H1 (cell line): Measurements from ENCODE around the gene VARS2. TPM values are rescaled to one million over a fixed set of nuclear protein-coding genes. Genes with fewer than 3 reads are reported as not detected.
"Not testable (repeated sequence)": the region's sequence is repeated elsewhere in the genome, so short reads cannot be mapped to it uniquely, and the experiment has no call there.

Experiments
- CTCF ChIA-PET: fragments of 300-600 bp; sonication (Branson Sonifier 250); formaldehyde crosslinking; loops from one replicate; lab custom pipeline; 2021; ENCODE audit not compliant: partially characterized antibody; lab: Charles Lee
- POLR2A ChIA-PET: fragments of 300-600 bp; sonication (Branson Sonifier 250); formaldehyde crosslinking; loops from one replicate; lab custom pipeline; 2021; ENCODE audit warnings: inconsistent platforms; ENCODE audit not compliant: partially characterized antibody; lab: Charles Lee
- DNase-seq, 2 experiments: peaks; one replicate each; pipeline versions ENCODE4 v3.0.0 to v3.0.0-alpha.2; 2010 to 2022; ENCODE audit warnings: low spot score in 2 of 2, low read depth in 1 of 2, mixed read lengths in 1 of 2
- FAIRE-seq: peaks from 2 replicates; lab custom pipeline; 2011; peaks lifted over from hg19 to GRCh38; lab: Jason Lieb, UNC
- H2AFZ ChIP-seq: 2 replicates; pipeline ENCODE4 v1.8.1; 2012; ENCODE audit warnings: low read length, inconsistent platforms
- H2AK5ac ChIP-seq: 2 replicates; pipeline ENCODE4 v1.6.1; 2013; ENCODE audit warnings: low read depth, low read length
- H2BK120ac ChIP-seq: replicated peaks from 2 replicates; pipeline ENCODE3; 2013; ENCODE audit warnings: low read depth, low read length, inconsistent platforms
- H2BK12ac ChIP-seq: 2 replicates; pipeline ENCODE4 v1.6.1; 2013; ENCODE audit warnings: low read depth, low read length
- H2BK15ac ChIP-seq: 2 replicates; pipeline ENCODE4 v1.6.1; 2013; ENCODE audit warnings: low read length
- H2BK20ac ChIP-seq: 2 replicates; pipeline ENCODE4 v1.6.1; 2013; ENCODE audit warnings: low read length
- H2BK5ac ChIP-seq: 2 replicates; pipeline ENCODE4 v1.6.1; 2013; ENCODE audit warnings: low read depth, low read length
- H3K14ac ChIP-seq: 2 replicates; pipeline ENCODE4 v1.6.1; 2013; ENCODE audit warnings: inconsistent platforms; ENCODE audit not compliant: insufficient read length
- H3K18ac ChIP-seq: 2 replicates; pipeline ENCODE4 v1.6.1; 2013; ENCODE audit warnings: low read length; ENCODE audit errors: extremely low read depth
- H3K23ac ChIP-seq: 2 replicates; pipeline ENCODE4 v1.6.1; 2013; ENCODE audit warnings: inconsistent platforms; ENCODE audit not compliant: insufficient read length
- H3K23me2 ChIP-seq: 2 replicates; pipeline ENCODE4 v1.6.1; 2013; ENCODE audit warnings: low read depth, low read length
- H3K27ac ChIP-seq: 2 replicates; pipeline ENCODE4 v1.6.1; 2011; ENCODE audit warnings: low read depth, low read length, inconsistent platforms
- H3K27me3 ChIP-seq, 4 experiments: replicated peaks in 1 of 4; 1 replicate in 1 of 4; 2 replicates in 3 of 4; pipeline versions ENCODE4 v1.6.1 to v1.8.1; 2011 to 2013; ENCODE audit warnings: low read length in 3 of 4, mild to moderate bottlenecking in 3 of 4, inconsistent platforms in 2 of 4, mixed read lengths in 2 of 4, moderate library complexity in 1 of 4; ENCODE audit not compliant: control insufficient read depth in 3 of 4, insufficient read depth in 3 of 4; ENCODE audit errors: extremely low read depth in 1 of 4
- H3K36me3 ChIP-seq, 4 experiments: 2 replicates each; pipeline versions ENCODE4 v1.6.1 to v1.8.1; 2011 to 2013; ENCODE audit warnings: mild to moderate bottlenecking in 4 of 4, low read length in 3 of 4, moderate library complexity in 2 of 4, control low read depth in 1 of 4, inconsistent platforms in 1 of 4; ENCODE audit not compliant: insufficient read depth in 4 of 4, control insufficient read depth in 2 of 4
- H3K4ac ChIP-seq: replicated peaks from 2 replicates; pipeline ENCODE3; 2013; ENCODE audit warnings: low read length, low read depth, mixed read lengths, inconsistent platforms; ENCODE audit not compliant: insufficient read length
- H3K4me1 ChIP-seq, 4 experiments: replicated peaks in 1 of 4; 1 replicate in 1 of 4; 2 replicates in 3 of 4; pipeline versions ENCODE4 v1.6.1 to v1.8.1; 2011 to 2013; ENCODE audit warnings: low read length in 3 of 4, inconsistent platforms in 2 of 4, mixed read lengths in 1 of 4; ENCODE audit not compliant: insufficient read depth in 4 of 4, control insufficient read depth in 3 of 4
- H3K4me2 ChIP-seq, 2 experiments: 2 replicates each; pipeline versions ENCODE4 v1.6.1 to v1.8.1; 2011 to 2013; ENCODE audit warnings: low read depth in 2 of 2, low read length in 2 of 2, control low read depth in 1 of 2, inconsistent platforms in 1 of 2, mild to moderate bottlenecking in 1 of 2; ENCODE audit not compliant: insufficient read depth in 1 of 2
- H3K4me3 ChIP-seq, 4 experiments: fragments of 200-600, 300-600 bp in 1 of 4; sonication (generic), shearing (Covaris generic), sonication (Bioruptor Twin) in 1 of 4; 2 replicates each; pipeline versions ENCODE4 v1.5.1 to v1.8.1; 2011 to 2016; ENCODE audit warnings: low read length in 4 of 4, low read depth in 3 of 4, control low read depth in 2 of 4, inconsistent platforms in 2 of 4, mild to moderate bottlenecking in 2 of 4, mixed read lengths in 1 of 4, moderate library complexity in 1 of 4; ENCODE audit not compliant: insufficient read depth in 2 of 4; ENCODE audit errors: extremely low read depth in 1 of 4
- H3K56ac ChIP-seq: replicated peaks from 2 replicates; pipeline ENCODE3; 2013; ENCODE audit warnings: low read depth, mild to moderate bottlenecking, mixed read lengths, low read length, inconsistent platforms; ENCODE audit not compliant: insufficient read length
- H3K79me1 ChIP-seq: 2 replicates; pipeline ENCODE4 v1.6.1; 2013; ENCODE audit warnings: low read depth, low read length, control low read depth
- H3K79me2 ChIP-seq, 2 experiments: 2 replicates each; pipeline versions ENCODE4 v1.6.1 to v1.8.1; 2012 to 2013; ENCODE audit warnings: low read length in 2 of 2, mild to moderate bottlenecking in 2 of 2, inconsistent platforms in 1 of 2; ENCODE audit not compliant: insufficient read depth in 2 of 2, control insufficient read depth in 1 of 2
- H3K9ac ChIP-seq, 4 experiments: replicated peaks in 1 of 4; 1 replicate in 1 of 4; 2 replicates in 3 of 4; pipeline versions ENCODE4 v1.6.1 to v1.8.1; 2011 to 2013; ENCODE audit warnings: low read depth in 3 of 4, low read length in 3 of 4, control low read depth in 2 of 4, mild to moderate bottlenecking in 2 of 4, moderate library complexity in 2 of 4, inconsistent platforms in 1 of 4; ENCODE audit errors: extremely low read depth in 1 of 4
- H3K9me3 ChIP-seq, 2 experiments: 2 replicates each; pipeline versions ENCODE4 v1.6.1 to v1.8.1; 2012 to 2013; ENCODE audit warnings: mild to moderate bottlenecking in 2 of 2, moderate library complexity in 2 of 2, control low read depth in 1 of 2, inconsistent platforms in 1 of 2, low read depth in 1 of 2, low read length in 1 of 2, mixed read lengths in 1 of 2; ENCODE audit not compliant: insufficient read depth in 2 of 2
- H4K20me1 ChIP-seq, 2 experiments: replicated peaks in 1 of 2; 2 replicates each; pipeline versions ENCODE3 to v1.8.1; 2011 to 2013; ENCODE audit warnings: inconsistent platforms in 2 of 2, low read length in 2 of 2, mild to moderate bottlenecking in 1 of 2; ENCODE audit not compliant: insufficient read depth in 2 of 2, control insufficient read depth in 1 of 2
- H4K5ac ChIP-seq: 2 replicates; pipeline ENCODE4 v1.6.1; 2013; ENCODE audit warnings: low read length, low read depth, mixed read lengths, inconsistent platforms; ENCODE audit not compliant: insufficient read length
- H4K8ac ChIP-seq: 2 replicates; pipeline ENCODE4 v1.8.0; 2013; ENCODE audit warnings: mild to moderate bottlenecking, moderate library complexity, low read length, inconsistent platforms; ENCODE audit not compliant: insufficient read depth; ENCODE audit errors: extremely low read depth
- H4K91ac ChIP-seq: replicated peaks from 2 replicates; pipeline ENCODE3; 2013; ENCODE audit warnings: low read length, mixed read lengths, inconsistent platforms; ENCODE audit not compliant: insufficient read length
- WGBS, 2 experiments: shearing (Covaris generic) in 1 of 2; methylation state at CpG; one replicate each; pipeline versions ENCODE4 v1.1.6 to v1.1.7; 2013 to 2015; ENCODE audit warnings: low lambda C conversion rate in 2 of 2, mixed read lengths in 2 of 2, inconsistent platforms in 1 of 2, low coverage in 1 of 2, missing lambda C conversion rate in 1 of 2; ENCODE audit not compliant: insufficient replicate concordance in 2 of 2, insufficient coverage in 1 of 2, insufficient read length in 1 of 2; ENCODE audit errors: extremely low coverage in 1 of 2, missing lambda C conversion rate in 1 of 2; 5-methylcytosine and 5-hydroxymethylcytosine counted together
- polyA plus RNA-seq, 7 experiments: library from polyadenylated mRNA; depleted of rRNA in 3 of 7; stranded (reverse) in 5 of 7; unstranded in 2 of 7; fragments of >200 nt in 5 of 7; fragments of 200-250 nt in 2 of 7; gene quantifications; 1 replicate in 5 of 7; 2 replicates in 1 of 7; 4 replicates in 1 of 7; pipeline versions ENCODE4 v1.2.1 to v1.2.3, GENCODE V29; 2011 to 2013; ENCODE audit warnings: missing spikeins in 2 of 7, mixed read lengths in 2 of 7
- total RNA-seq: library from RNA; stranded (reverse); fragmentation: NEBNext Ultra II Directional; extraction: Animal tissue kit (Norgen Biotek cat#: 25700); gene quantifications from 2 replicates; pipeline ENCODE4 v1.2.1, GENCODE V29; 2021

Gene VARS2
- total and polyA plus RNA-seq, 2 of the 8 experiments (the other 6 are each of a cell fraction or from before 2014, with no cell fraction given) = 26.8 to 47.7 TPM

GRCh38 chr6:30873795-30874194, 40.2 kb upstream of the VARS2 start:
- not testable (repeated sequence) for H3K4ac ChIP-seq, H4K8ac ChIP-seq, H2BK15ac ChIP-seq, H3K23me2 ChIP-seq, H4K5ac ChIP-seq, H3K36me3 ChIP-seq, H3K56ac ChIP-seq, DNase-seq, H2BK5ac ChIP-seq, H3K4me1 ChIP-seq, H3K27ac ChIP-seq, H3K4me3 ChIP-seq, H3K27me3 ChIP-seq, H2BK20ac ChIP-seq, H3K9ac ChIP-seq, FAIRE-seq, H3K18ac ChIP-seq, H3K4me2 ChIP-seq, H4K20me1 ChIP-seq, H2BK120ac ChIP-seq, H2AK5ac ChIP-seq, H2BK12ac ChIP-seq, H3K79me2 ChIP-seq, H3K23ac ChIP-seq, H4K91ac ChIP-seq, H2AFZ ChIP-seq, H3K14ac ChIP-seq, H3K79me1 ChIP-seq
- peaks cover 29 to 44% of the 10 kb centered on the region in 2 experiments for H3K9me3 ChIP-seq
- POLR2A ChIA-PET = interaction anchor here (19.5 kb wide), 1 partner anchor 39 kb away, joined by 452 read pairs; no protein-coding TSS in a partner anchor
- WGBS, 2 experiments = 96% methylated on average over 3 of the region's 3 CpGs; no CpG with 5 or more reads in 1 of the 2 experiments
- CTCF ChIA-PET = interaction anchor here (1.3 to 29.0 kb wide), 3 partner anchors 16 to 229 kb away, joined by 3 to 610 read pairs (median 4); no protein-coding TSS in a partner anchor
